WTC11 (cell line): ENCODE measurements around the gene COPS4. TPM values are rescaled to one million over a fixed set of nuclear protein-coding genes. Genes with fewer than 3 reads are reported as not detected.

Source experiments
- ATAC-seq: fragments of 200-7000 bp; cut with Tn5 transposase; 2 replicates; pipeline ENCODE4 v1.10.0; 2021; ENCODE audit warnings: mild to moderate bottlenecking, moderate library complexity
- CTCF ChIA-PET: fragments of 300-600 bp; sonication (Branson Sonifier 250); formaldehyde crosslinking; loops from one replicate; lab custom pipeline; 2021; ENCODE audit warnings: antibody characterized with exemption; lab: Charles Lee
- POLR2A ChIA-PET: fragments of 350-600 bp; sonication (Branson Sonifier 250); formaldehyde crosslinking; loops from one replicate; lab custom pipeline; 2021; ENCODE audit warnings: antibody characterized with exemption; lab: Charles Lee
- DNase-seq: peaks from one replicate; pipeline ENCODE4 v3.0.0; 2021; ENCODE audit warnings: low spot score
- H3K27ac Mint-ChIP-seq: 2 replicates; pipeline ENCODE4 v1.8.0; 2021; ENCODE audit warnings: mixed read lengths
- H3K27me3 Mint-ChIP-seq: 2 replicates; pipeline ENCODE4 v1.8.0; 2021; ENCODE audit warnings: low read depth, mild to moderate bottlenecking, moderate library complexity, mixed read lengths
- H3K36me3 Mint-ChIP-seq: 2 replicates; pipeline ENCODE4 v1.8.0; 2021; ENCODE audit warnings: mixed read lengths
- H3K4me1 Mint-ChIP-seq: 2 replicates; pipeline ENCODE4 v1.8.0; 2022; ENCODE audit warnings: mixed read lengths
- H3K4me3 Mint-ChIP-seq: 2 replicates; pipeline ENCODE4 v1.8.0; 2021; ENCODE audit warnings: mild to moderate bottlenecking, moderate library complexity, mixed read lengths
- H3K9me3 Mint-ChIP-seq: 2 replicates; pipeline ENCODE4 v1.8.0; 2021; ENCODE audit warnings: mixed read lengths
- CREB1 ChIP-seq: sonication (generic); formaldehyde crosslinking; IDR thresholded peaks from 2 replicates; pipeline ENCODE4 v1.8.0; 2023; ENCODE audit warnings: mild to moderate bottlenecking, missing genetic modification reagents
- EMX1 ChIP-seq: fragments of 250-450 bp; sonication (Bioruptor Pico); IDR thresholded peaks from 2 replicates; pipeline ENCODE4 v1.8.0; 2021; ENCODE audit warnings: mild to moderate bottlenecking
- ETV6 ChIP-seq: sonication (generic); formaldehyde crosslinking; IDR thresholded peaks from 2 replicates; pipeline ENCODE4 v1.8.1; 2022; ENCODE audit warnings: mild to moderate bottlenecking, missing genetic modification reagents
- FOXJ3 ChIP-seq: sonication (generic); formaldehyde crosslinking; IDR thresholded peaks from 2 replicates; pipeline ENCODE4 v1.9.0; 2021; ENCODE audit warnings: missing genetic modification reagents, mild to moderate bottlenecking, borderline replicate concordance
- FOXP1 ChIP-seq: sonication (generic); formaldehyde crosslinking; IDR thresholded peaks from 2 replicates; pipeline ENCODE4 v1.8.0; 2022; ENCODE audit warnings: missing genetic modification reagents, mild to moderate bottlenecking, moderate library complexity, borderline replicate concordance
- GTF2I ChIP-seq: fragments of 250-450 bp; sonication (Bioruptor Pico); conservative IDR thresholded peaks from 2 replicates; pipeline ENCODE4 v1.4.0; 2021; ENCODE audit warnings: mild to moderate bottlenecking
- MXD4 ChIP-seq: fragments of 250-450 bp; sonication (Bioruptor Pico); IDR thresholded peaks from 2 replicates; pipeline ENCODE4 v1.8.0; 2021; ENCODE audit warnings: mild to moderate bottlenecking, moderate library complexity, borderline replicate concordance
- MYBL2 ChIP-seq: sonication (generic); formaldehyde crosslinking; IDR thresholded peaks from 2 replicates; pipeline ENCODE4 v1.8.1; 2023; ENCODE audit warnings: mild to moderate bottlenecking, moderate library complexity, missing genetic modification reagents
- NFATC4 ChIP-seq: fragments of 250-450 bp; sonication (Bioruptor Pico); IDR thresholded peaks from 2 replicates; pipeline ENCODE4 v1.9.0; 2021; ENCODE audit warnings: mild to moderate bottlenecking
- NR2C2 ChIP-seq: sonication (generic); formaldehyde crosslinking; IDR thresholded peaks from 2 replicates; pipeline ENCODE4 v1.8.0; 2022; ENCODE audit warnings: mild to moderate bottlenecking, missing genetic modification reagents
- OVOL2 ChIP-seq: fragments of 250-450 bp; sonication (Bioruptor Pico); IDR thresholded peaks from 2 replicates; pipeline ENCODE4 v1.9.0; 2021; ENCODE audit warnings: mild to moderate bottlenecking, borderline replicate concordance
- SMAD3 ChIP-seq: sonication (generic); formaldehyde crosslinking; IDR thresholded peaks from 2 replicates; pipeline ENCODE4 v1.8.0; 2022; ENCODE audit warnings: missing genetic modification reagents, mild to moderate bottlenecking, borderline replicate concordance
- SOX15 ChIP-seq: fragments of 250-450 bp; sonication (Bioruptor Pico); IDR thresholded peaks from 2 replicates; pipeline ENCODE4 v1.9.0; 2021; ENCODE audit warnings: mild to moderate bottlenecking
- TP53 ChIP-seq: sonication (generic); formaldehyde crosslinking; IDR thresholded peaks from 2 replicates; pipeline ENCODE4 v1.8.1; 2023; ENCODE audit warnings: mild to moderate bottlenecking, missing genetic modification reagents
- ZNF219 ChIP-seq: sonication (generic); formaldehyde crosslinking; IDR thresholded peaks from 2 replicates; pipeline ENCODE4 v1.8.0; 2023; ENCODE audit warnings: missing genetic modification reagents, mild to moderate bottlenecking, borderline replicate concordance
- total RNA-seq: library from RNA; stranded (reverse); gene quantifications from 3 replicates; pipeline ENCODE4 v1.2.3, GENCODE V29; 2021
- TF ChIP-seq, protein P1 (sequence below): sonication (generic); formaldehyde crosslinking; IDR thresholded peaks from 2 replicates; pipeline ENCODE4 v1.8.1; 2023; ENCODE audit warnings: mild to moderate bottlenecking, moderate library complexity, missing genetic modification reagents
- TF ChIP-seq, protein P2 (sequence below): sonication (generic); formaldehyde crosslinking; IDR thresholded peaks from 2 replicates; pipeline ENCODE4 v1.8.1; 2023; ENCODE audit warnings: mild to moderate bottlenecking, missing genetic modification reagents, borderline replicate concordance
- TF ChIP-seq, protein P3 (sequence below): fragments of 250-450 bp; sonication (Bioruptor Pico); IDR thresholded peaks from 2 replicates; pipeline ENCODE4 v1.9.0; 2021; ENCODE audit warnings: moderate library complexity, mild to moderate bottlenecking, inconsistent platforms, borderline replicate concordance
- TF ChIP-seq, protein P4 (sequence below): fragments of 250-450 bp; sonication (Bioruptor Pico); IDR thresholded peaks from 2 replicates; pipeline ENCODE4 v1.9.0; 2021; ENCODE audit warnings: mild to moderate bottlenecking
- TF ChIP-seq, protein P5 (sequence below): fragments of 200-600 bp; IDR thresholded peaks from 2 replicates; pipeline ENCODE4 v1.8.0; 2022; ENCODE audit warnings: antibody characterized with exemption
- TF ChIP-seq, protein P6 (sequence below): sonication (generic); formaldehyde crosslinking; IDR thresholded peaks from 2 replicates; pipeline ENCODE4 v1.8.1; 2022; ENCODE audit warnings: mild to moderate bottlenecking, missing genetic modification reagents, moderate library complexity, borderline replicate concordance
- TF ChIP-seq, protein P7 (sequence below): sonication (generic); formaldehyde crosslinking; IDR thresholded peaks from 2 replicates; pipeline ENCODE4 v1.8.1; 2023; ENCODE audit warnings: mild to moderate bottlenecking, missing genetic modification reagents

COPS4 gene
- total RNA-seq, 1 experiment from 2014 or later, result 30.9 TPM

DNA sequence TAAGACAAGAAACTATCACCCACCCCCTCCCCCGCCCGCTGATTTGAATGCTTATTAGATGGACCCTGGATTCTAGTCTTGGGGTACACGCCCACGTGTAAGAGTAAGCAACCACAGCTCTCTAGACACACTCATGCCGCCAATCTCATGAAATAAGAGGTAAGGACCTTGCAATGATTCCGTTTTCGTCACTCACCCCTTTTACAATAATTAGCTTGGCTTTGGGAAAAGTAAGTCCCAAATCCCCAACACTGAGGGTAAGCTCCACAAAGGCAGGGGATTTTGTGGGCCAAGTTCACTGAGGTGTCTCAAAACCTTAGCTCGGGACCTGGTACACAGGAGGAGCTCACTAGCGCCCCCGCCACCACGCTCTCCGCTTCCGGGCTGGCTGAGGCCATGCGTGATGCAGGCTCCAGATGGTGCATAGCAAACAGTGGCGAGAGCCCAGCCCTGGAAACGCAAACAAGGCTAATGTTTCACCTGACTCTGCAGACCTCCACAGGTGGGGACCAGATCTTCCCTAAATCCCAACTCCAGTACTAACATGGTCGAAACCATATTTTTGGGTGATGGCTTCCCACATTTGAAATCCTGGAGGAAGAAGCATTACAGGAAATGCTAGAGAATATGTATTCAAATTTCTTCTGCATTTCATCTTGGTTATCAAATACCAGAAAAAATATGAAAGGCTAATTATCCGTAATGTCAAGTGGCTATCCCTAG, 75.4 kb downstream of the COPS4 start:
- POLR2A ChIA-PET, result interaction anchor here (0.6 to 1.9 kb wide), 4 partner anchors 15 to 174 kb away, joined by 3 to 7 read pairs (median 4); partner anchors contain the start of genes COPS4 and COQ2
- CTCF ChIA-PET, result interaction anchor here (0.6 to 2.5 kb wide), 23 partner anchors 8 to 345 kb away, joined by 3 to 11 read pairs (median 4); partner anchors contain the start of genes COPS4, COQ2, HELQ and MRPS18C
- H3K27me3 Mint-ChIP-seq, result peaks cover 16% of the 10 kb centered on the region
- H3K27ac Mint-ChIP-seq, result peak overlapping the region; percentile 84
- peak; percentile 92 for DNase-seq
- H3K4me1 Mint-ChIP-seq, result peaks cover 40% of the 10 kb centered on the region
- no peaks in the 10 kb centered on the region for H3K36me3 Mint-ChIP-seq
- peak overlapping the region; percentile 81 for H3K4me3 Mint-ChIP-seq
- peak; percentile 91 for ATAC-seq
- no peaks in the 10 kb centered on the region for H3K9me3 Mint-ChIP-seq
- no peak for TF ChIP-seq SMAD3 (CRISPR knock-in tag)
- TF ChIP-seq, protein P1, sequence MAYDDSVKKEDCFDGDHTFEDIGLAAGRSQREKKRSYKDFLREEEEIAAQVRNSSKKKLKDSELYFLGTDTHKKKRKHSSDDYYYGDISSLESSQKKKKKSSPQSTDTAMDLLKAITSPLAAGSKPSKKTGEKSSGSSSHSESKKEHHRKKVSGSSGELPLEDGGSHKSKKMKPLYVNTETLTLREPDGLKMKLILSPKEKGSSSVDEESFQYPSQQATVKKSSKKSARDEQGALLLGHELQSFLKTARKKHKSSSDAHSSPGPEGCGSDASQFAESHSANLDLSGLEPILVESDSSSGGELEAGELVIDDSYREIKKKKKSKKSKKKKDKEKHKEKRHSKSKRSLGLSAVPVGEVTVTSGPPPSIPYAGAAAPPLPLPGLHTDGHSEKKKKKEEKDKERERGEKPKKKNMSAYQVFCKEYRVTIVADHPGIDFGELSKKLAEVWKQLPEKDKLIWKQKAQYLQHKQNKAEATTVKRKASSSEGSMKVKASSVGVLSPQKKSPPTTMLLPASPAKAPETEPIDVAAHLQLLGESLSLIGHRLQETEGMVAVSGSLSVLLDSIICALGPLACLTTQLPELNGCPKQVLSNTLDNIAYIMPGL (CRISPR knock-in tag), result peak; percentile 65; the same call in 1 of the 2 replicates
- no peak for TF ChIP-seq EMX1 (CRISPR knock-in tag)
- TF ChIP-seq, protein P2, sequence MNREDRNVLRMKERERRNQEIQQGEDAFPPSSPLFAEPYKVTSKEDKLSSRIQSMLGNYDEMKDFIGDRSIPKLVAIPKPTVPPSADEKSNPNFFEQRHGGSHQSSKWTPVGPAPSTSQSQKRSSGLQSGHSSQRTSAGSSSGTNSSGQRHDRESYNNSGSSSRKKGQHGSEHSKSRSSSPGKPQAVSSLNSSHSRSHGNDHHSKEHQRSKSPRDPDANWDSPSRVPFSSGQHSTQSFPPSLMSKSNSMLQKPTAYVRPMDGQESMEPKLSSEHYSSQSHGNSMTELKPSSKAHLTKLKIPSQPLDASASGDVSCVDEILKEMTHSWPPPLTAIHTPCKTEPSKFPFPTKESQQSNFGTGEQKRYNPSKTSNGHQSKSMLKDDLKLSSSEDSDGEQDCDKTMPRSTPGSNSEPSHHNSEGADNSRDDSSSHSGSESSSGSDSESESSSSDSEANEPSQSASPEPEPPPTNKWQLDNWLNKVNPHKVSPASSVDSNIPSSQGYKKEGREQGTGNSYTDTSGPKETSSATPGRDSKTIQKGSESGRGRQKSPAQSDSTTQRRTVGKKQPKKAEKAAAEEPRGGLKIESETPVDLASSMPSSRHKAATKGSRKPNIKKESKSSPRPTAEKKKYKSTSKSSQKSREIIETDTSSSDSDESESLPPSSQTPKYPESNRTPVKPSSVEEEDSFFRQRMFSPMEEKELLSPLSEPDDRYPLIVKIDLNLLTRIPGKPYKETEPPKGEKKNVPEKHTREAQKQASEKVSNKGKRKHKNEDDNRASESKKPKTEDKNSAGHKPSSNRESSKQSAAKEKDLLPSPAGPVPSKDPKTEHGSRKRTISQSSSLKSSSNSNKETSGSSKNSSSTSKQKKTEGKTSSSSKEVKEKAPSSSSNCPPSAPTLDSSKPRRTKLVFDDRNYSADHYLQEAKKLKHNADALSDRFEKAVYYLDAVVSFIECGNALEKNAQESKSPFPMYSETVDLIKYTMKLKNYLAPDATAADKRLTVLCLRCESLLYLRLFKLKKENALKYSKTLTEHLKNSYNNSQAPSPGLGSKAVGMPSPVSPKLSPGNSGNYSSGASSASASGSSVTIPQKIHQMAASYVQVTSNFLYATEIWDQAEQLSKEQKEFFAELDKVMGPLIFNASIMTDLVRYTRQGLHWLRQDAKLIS (CRISPR knock-in tag), result no peak
- TF ChIP-seq, protein P3, sequence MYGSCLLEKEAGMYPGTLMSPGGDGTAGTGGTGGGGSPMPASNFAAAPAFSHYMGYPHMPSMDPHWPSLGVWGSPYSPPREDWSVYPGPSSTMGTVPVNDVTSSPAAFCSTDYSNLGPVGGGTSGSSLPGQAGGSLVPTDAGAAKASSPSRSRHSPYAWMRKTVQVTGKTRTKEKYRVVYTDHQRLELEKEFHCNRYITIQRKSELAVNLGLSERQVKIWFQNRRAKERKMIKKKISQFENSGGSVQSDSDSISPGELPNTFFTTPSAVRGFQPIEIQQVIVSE, result no peak
- TF ChIP-seq ZNF219, result no peak
- TF ChIP-seq, protein P4, sequence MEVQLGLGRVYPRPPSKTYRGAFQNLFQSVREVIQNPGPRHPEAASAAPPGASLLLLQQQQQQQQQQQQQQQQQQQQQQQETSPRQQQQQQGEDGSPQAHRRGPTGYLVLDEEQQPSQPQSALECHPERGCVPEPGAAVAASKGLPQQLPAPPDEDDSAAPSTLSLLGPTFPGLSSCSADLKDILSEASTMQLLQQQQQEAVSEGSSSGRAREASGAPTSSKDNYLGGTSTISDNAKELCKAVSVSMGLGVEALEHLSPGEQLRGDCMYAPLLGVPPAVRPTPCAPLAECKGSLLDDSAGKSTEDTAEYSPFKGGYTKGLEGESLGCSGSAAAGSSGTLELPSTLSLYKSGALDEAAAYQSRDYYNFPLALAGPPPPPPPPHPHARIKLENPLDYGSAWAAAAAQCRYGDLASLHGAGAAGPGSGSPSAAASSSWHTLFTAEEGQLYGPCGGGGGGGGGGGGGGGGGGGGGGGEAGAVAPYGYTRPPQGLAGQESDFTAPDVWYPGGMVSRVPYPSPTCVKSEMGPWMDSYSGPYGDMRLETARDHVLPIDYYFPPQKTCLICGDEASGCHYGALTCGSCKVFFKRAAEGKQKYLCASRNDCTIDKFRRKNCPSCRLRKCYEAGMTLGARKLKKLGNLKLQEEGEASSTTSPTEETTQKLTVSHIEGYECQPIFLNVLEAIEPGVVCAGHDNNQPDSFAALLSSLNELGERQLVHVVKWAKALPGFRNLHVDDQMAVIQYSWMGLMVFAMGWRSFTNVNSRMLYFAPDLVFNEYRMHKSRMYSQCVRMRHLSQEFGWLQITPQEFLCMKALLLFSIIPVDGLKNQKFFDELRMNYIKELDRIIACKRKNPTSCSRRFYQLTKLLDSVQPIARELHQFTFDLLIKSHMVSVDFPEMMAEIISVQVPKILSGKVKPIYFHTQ (CRISPR knock-in tag), result no peak
- TF ChIP-seq, protein P5, sequence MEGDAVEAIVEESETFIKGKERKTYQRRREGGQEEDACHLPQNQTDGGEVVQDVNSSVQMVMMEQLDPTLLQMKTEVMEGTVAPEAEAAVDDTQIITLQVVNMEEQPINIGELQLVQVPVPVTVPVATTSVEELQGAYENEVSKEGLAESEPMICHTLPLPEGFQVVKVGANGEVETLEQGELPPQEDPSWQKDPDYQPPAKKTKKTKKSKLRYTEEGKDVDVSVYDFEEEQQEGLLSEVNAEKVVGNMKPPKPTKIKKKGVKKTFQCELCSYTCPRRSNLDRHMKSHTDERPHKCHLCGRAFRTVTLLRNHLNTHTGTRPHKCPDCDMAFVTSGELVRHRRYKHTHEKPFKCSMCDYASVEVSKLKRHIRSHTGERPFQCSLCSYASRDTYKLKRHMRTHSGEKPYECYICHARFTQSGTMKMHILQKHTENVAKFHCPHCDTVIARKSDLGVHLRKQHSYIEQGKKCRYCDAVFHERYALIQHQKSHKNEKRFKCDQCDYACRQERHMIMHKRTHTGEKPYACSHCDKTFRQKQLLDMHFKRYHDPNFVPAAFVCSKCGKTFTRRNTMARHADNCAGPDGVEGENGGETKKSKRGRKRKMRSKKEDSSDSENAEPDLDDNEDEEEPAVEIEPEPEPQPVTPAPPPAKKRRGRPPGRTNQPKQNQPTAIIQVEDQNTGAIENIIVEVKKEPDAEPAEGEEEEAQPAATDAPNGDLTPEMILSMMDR, result peak; percentile 34; the same call in 1 of the 2 replicates
- TF ChIP-seq FOXP1, result peak; percentile 51; the same call in 1 of the 2 replicates
- no peak for TF ChIP-seq GTF2I (CRISPR knock-in tag)
- no peak for TF ChIP-seq NR2C2 (CRISPR knock-in tag)
- TF ChIP-seq, protein P6, sequence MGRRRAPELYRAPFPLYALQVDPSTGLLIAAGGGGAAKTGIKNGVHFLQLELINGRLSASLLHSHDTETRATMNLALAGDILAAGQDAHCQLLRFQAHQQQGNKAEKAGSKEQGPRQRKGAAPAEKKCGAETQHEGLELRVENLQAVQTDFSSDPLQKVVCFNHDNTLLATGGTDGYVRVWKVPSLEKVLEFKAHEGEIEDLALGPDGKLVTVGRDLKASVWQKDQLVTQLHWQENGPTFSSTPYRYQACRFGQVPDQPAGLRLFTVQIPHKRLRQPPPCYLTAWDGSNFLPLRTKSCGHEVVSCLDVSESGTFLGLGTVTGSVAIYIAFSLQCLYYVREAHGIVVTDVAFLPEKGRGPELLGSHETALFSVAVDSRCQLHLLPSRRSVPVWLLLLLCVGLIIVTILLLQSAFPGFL (CRISPR knock-in tag), result no peak
- TF ChIP-seq CREB1 (CRISPR knock-in tag), result no peak
- TF ChIP-seq NFATC4 (CRISPR knock-in tag), result no peak
- no peak for TF ChIP-seq MYBL2 (CRISPR knock-in tag)
- no peak for TF ChIP-seq OVOL2 (CRISPR knock-in tag)
- TF ChIP-seq FOXJ3 (CRISPR knock-in tag), result no peak
- 0 out of 2 replicates have a peak, but pooled peaks have one; percentile 24 for TF ChIP-seq TP53
- no peak for TF ChIP-seq MXD4 (CRISPR knock-in tag)
- TF ChIP-seq SOX15 (CRISPR knock-in tag), result no peak
- TF ChIP-seq ETV6 (CRISPR knock-in tag), result peak; percentile 45; the same call in 1 of the 2 replicates
- TF ChIP-seq, protein P7, sequence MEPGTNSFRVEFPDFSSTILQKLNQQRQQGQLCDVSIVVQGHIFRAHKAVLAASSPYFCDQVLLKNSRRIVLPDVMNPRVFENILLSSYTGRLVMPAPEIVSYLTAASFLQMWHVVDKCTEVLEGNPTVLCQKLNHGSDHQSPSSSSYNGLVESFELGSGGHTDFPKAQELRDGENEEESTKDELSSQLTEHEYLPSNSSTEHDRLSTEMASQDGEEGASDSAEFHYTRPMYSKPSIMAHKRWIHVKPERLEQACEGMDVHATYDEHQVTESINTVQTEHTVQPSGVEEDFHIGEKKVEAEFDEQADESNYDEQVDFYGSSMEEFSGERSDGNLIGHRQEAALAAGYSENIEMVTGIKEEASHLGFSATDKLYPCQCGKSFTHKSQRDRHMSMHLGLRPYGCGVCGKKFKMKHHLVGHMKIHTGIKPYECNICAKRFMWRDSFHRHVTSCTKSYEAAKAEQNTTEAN (CRISPR knock-in tag), result 0 out of 2 replicates have a peak, but pooled peaks have one; percentile 44
